K562 (cell line): ENCODE data around the gene TTLL3.

Source experiments
- CHD1 ChIP-seq: fragments of 200-600 bp; sonication (generic); IDR thresholded peaks from one replicate; pipeline ENCODE4 v1.6.1; 2012; ENCODE audit warnings: mild to moderate bottlenecking, moderate library complexity, low read length, inconsistent platforms
- CTCF ChIP-seq, 3 experiments: IDR thresholded peaks in 2 of 3; conservative IDR thresholded peaks in 1 of 3; 2 replicates each; pipeline ENCODE4 v1.5.1; 2011 to 2012; ENCODE audit warnings: low read length in 3 of 3, mild to moderate bottlenecking in 3 of 3, control low read depth in 2 of 3, improper control_type of control experiment in 1 of 3, inconsistent platforms in 1 of 3, low read depth in 1 of 3, mixed read lengths in 1 of 3, moderate library complexity in 1 of 3; ENCODE audit not compliant: insufficient read depth in 2 of 3
- E2F5 ChIP-seq: sonication (generic); formaldehyde crosslinking; IDR thresholded peaks from 2 replicates; pipeline ENCODE4 v1.8.0; 2022; ENCODE audit warnings: mild to moderate bottlenecking, missing genetic modification reagents
- NRF1 ChIP-seq, 2 experiments: fragments of 450-650 bp; IDR thresholded peaks in 1 of 2; conservative IDR thresholded peaks in 1 of 2; 2 replicates each; pipeline ENCODE4 v1.6.1; 2014; ENCODE audit warnings: mild to moderate bottlenecking in 2 of 2
- PCBP1 ChIP-seq: fragments of 200-400 bp; formaldehyde crosslinking; IDR thresholded peaks from 2 replicates; pipeline ENCODE4 v1.6.1; 2018; ENCODE audit warnings: mild to moderate bottlenecking, low read depth, low read length; ENCODE audit not compliant: poor library complexity, severe bottlenecking
- SUPT5H ChIP-seq: fragments of 450-650 bp; IDR thresholded peaks from 2 replicates; pipeline ENCODE4 v1.6.1; 2016
- TOE1 ChIP-seq, 2 experiments: fragments of 450-650 bp in 1 of 2; sonication (generic) in 1 of 2; formaldehyde crosslinking in 1 of 2; IDR thresholded peaks; 2 replicates each; pipeline versions ENCODE4 v1.7.1 to v1.8.0; 2016 to 2022; ENCODE audit warnings: borderline replicate concordance in 2 of 2, mild to moderate bottlenecking in 2 of 2, antibody characterized with exemption in 1 of 2, inconsistent platforms in 1 of 2, low read depth in 1 of 2, missing genetic modification reagents in 1 of 2, moderate library complexity in 1 of 2

- no peak for TF ChIP-seq NRF1 (conservative IDR thresholded peaks at IDR 0.05 in 1 of 2, IDR thresholded peaks at IDR 0.05 in 1 of 2)
- TF ChIP-seq PCBP1, result no peak
- TF ChIP-seq E2F5 (CRISPR knock-in tag), result no peak
- no peak for TF ChIP-seq SUPT5H
- TF ChIP-seq CHD1, result no peak
- no peak for TF ChIP-seq CTCF (IDR thresholded peaks at IDR 0.05 in 2 of 3, conservative IDR thresholded peaks at IDR 0.05 in 1 of 3; ENCODE audit: insufficient read depth in 2 of 3, low read depth in 1 of 3, low read length in 3 of 3)
- TF ChIP-seq TOE1 (IDR thresholded peaks at IDR 0.05; ENCODE audit: borderline replicate concordance), result no peak
- TF ChIP-seq TOE1 (CRISPR knock-in tag; IDR thresholded peaks at IDR 0.05; ENCODE audit: borderline replicate concordance, low read depth), result no peak
These were observed 59.9 kb downstream of the TTLL3 start for GRCh38 chr3:9869955-9870354.
